ENCODE measurements around the gene ZNF664.

DNA sequence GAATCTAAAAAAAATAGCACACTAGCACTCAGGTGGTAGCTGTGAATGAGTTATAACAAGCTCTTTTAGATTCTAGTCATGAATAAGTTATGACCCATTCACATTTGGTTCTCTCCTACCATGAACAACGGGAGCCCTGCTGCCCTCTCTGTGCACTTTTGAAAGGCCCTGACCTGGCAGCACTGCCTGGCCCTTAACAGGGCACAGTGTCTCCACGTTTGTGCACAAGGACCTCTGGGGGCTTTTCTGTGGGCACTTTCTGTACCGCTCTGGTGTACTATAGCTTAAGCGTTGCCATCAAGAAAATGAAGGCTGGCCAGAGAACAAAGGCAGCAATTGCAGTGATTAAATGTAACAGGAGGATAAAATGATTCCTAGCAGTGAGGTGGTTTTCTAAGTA lies 21.5 kb upstream of the ZNF664 start:
- TF ChIP-seq, protein P1, sequence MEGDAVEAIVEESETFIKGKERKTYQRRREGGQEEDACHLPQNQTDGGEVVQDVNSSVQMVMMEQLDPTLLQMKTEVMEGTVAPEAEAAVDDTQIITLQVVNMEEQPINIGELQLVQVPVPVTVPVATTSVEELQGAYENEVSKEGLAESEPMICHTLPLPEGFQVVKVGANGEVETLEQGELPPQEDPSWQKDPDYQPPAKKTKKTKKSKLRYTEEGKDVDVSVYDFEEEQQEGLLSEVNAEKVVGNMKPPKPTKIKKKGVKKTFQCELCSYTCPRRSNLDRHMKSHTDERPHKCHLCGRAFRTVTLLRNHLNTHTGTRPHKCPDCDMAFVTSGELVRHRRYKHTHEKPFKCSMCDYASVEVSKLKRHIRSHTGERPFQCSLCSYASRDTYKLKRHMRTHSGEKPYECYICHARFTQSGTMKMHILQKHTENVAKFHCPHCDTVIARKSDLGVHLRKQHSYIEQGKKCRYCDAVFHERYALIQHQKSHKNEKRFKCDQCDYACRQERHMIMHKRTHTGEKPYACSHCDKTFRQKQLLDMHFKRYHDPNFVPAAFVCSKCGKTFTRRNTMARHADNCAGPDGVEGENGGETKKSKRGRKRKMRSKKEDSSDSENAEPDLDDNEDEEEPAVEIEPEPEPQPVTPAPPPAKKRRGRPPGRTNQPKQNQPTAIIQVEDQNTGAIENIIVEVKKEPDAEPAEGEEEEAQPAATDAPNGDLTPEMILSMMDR (IDR thresholded peaks at IDR 0.05), result no peak
- TF ChIP-seq POLR2A (IDR thresholded peaks at IDR 0.05) (no peak), EP300 (IDR thresholded peaks at IDR 0.05) (no peak)

All from tibial nerve (tissue), 4 donors.